ENCODE measurements around the gene STK32A. TPM values are rescaled to one million over a fixed set of nuclear protein-coding genes. Genes with fewer than 3 reads are reported as not detected.

Gene STK32A
- total and polyA plus RNA-seq, 4 experiments from 2014 or later: not detected

GRCh38 chr5:147391781-147392180 is 157.0 kb downstream of the STK32A start:
- no peak overlapping the region for H3K27ac Mint-ChIP-seq
- peaks cover 0 to 2% (median 0%) of the 10 kb centered on the region in 8 donors for H3K9me3 Mint-ChIP-seq
- H3K36me3 ChIP-seq (ENCODE audit: insufficient read depth, low read length): no peaks in the 10 kb centered on the region
- ChIA-PET CTCF (ENCODE audit: partially characterized antibody) (no interaction called here), POLR2A (ENCODE audit: partially characterized antibody) (no interaction called here)
- DNase-seq: no peak
- H3K27me3 ChIP-seq (ENCODE audit: insufficient read depth, low read length): no peaks in the 10 kb centered on the region
- peaks cover 0 to 3% of the 10 kb centered on the region in 2 donors for H3K27me3 Mint-ChIP-seq
- no peaks in the 10 kb centered on the region for H3K4me1 Mint-ChIP-seq
- no peaks in the 10 kb centered on the region for H3K9me3 ChIP-seq (ENCODE audit: control insufficient read depth in 1 of 2, low read length in 2 of 2)
- no peak overlapping the region for H3K27ac ChIP-seq (ENCODE audit: low read depth, low read length)
- intact Hi-C loops (cut with micrococcal nuclease): no loop called here
- no peak overlapping the region for H3K4me3 Mint-ChIP-seq
- H3K4me1 ChIP-seq (ENCODE audit: insufficient read depth, low read length): no peaks in the 10 kb centered on the region
- no peaks in the 10 kb centered on the region for H3K36me3 Mint-ChIP-seq
- no peak overlapping the region for H3K4me3 ChIP-seq (ENCODE audit: low read length in 2 of 2)

DNA sequence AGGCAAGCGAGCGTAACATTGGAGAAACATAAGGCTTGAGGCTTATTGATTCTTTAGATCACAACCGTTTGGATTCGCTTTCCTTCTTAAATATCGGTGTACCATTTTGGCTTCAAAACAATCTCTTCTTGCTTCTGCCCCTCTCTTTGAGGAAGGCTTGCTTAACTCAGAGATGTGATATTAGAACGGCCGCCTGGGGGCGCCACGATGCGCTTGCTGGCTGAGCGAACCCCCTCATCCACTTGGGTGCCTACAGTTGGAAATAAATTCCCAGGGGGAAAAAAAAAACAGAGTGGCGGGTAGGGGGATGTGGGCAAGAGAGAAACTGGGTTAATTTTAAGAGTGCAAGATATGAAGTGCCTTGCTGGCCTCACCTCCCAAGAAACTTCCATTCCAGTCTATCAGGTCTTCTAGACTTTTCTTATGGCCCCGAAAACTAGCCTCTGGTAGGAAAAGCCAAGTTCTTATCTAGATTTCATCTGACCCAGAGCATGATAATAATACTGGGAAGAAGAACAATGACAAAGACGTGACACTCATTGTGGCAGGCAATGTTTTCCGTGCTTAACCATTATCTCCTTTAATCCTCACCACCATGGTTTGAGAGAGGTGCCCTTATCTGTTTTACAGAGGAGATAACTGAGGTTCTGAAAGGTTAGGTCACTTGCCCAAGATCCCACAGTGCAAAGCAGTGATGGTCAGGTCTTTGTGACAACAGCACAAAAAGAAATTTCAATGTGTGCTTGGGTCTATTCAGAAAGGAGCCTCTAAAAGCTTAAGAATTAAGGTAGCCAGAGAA is 159.2 kb downstream of the STK32A start:
- intact Hi-C loops (cut with micrococcal nuclease): no loop called here
- H3K27ac Mint-ChIP-seq: no peak overlapping the region
- H3K4me3 Mint-ChIP-seq: no peak overlapping the region
- CTCF ChIA-PET (ENCODE audit: partially characterized antibody): interaction anchor here (1.0 kb wide), 1 partner anchor 8 kb away, joined by 3 read pairs; no protein-coding TSS in a partner anchor
- H3K9me3 ChIP-seq (ENCODE audit: control insufficient read depth in 1 of 2, low read length in 2 of 2): no peaks in the 10 kb centered on the region
- H3K36me3 ChIP-seq (ENCODE audit: insufficient read depth, low read length): no peaks in the 10 kb centered on the region
- H3K9me3 Mint-ChIP-seq: peaks cover 0 to 2% (median 0%) of the 10 kb centered on the region in 8 donors
- H3K4me1 Mint-ChIP-seq: no peaks in the 10 kb centered on the region
- no peaks in the 10 kb centered on the region for H3K4me1 ChIP-seq (ENCODE audit: insufficient read depth, low read length)
- H3K27me3 ChIP-seq (ENCODE audit: insufficient read depth, low read length): no peaks in the 10 kb centered on the region
- H3K27ac ChIP-seq (ENCODE audit: low read depth, low read length): no peak overlapping the region
- H3K36me3 Mint-ChIP-seq: no peaks in the 10 kb centered on the region
- peaks cover 0 to 3% of the 10 kb centered on the region in 2 donors for H3K27me3 Mint-ChIP-seq
- DNase-seq: no peak
- POLR2A ChIA-PET (ENCODE audit: partially characterized antibody): no interaction called here
- no peak overlapping the region for H3K4me3 ChIP-seq (ENCODE audit: low read length in 2 of 2)

- no peaks in the 10 kb centered on the region for H3K9me3 ChIP-seq (ENCODE audit: control insufficient read depth in 1 of 2, low read length in 2 of 2)
- ChIA-PET POLR2A (ENCODE audit: partially characterized antibody) (no interaction called here), CTCF (ENCODE audit: partially characterized antibody) (no interaction called here)
- Mint-ChIP-seq H3K4me3 (no peak overlapping the region), H3K27me3 (peaks cover 0 to 3% of the 10 kb centered on the region in 2 donors), H3K4me1 (no peaks in the 10 kb centered on the region), H3K9me3 (peaks cover 0 to 2% (median 0%) of the 10 kb centered on the region in 8 donors), H3K36me3 (no peaks in the 10 kb centered on the region), H3K27ac (no peak overlapping the region)
- no peak for DNase-seq
- no peak overlapping the region for H3K4me3 ChIP-seq (ENCODE audit: low read length in 2 of 2)
- intact Hi-C loops (cut with micrococcal nuclease): no loop called here
- H3K27ac ChIP-seq (ENCODE audit: low read depth, low read length): no peak overlapping the region
- H3K36me3 ChIP-seq (ENCODE audit: insufficient read depth, low read length): no peaks in the 10 kb centered on the region
- no peaks in the 10 kb centered on the region for H3K4me1 ChIP-seq (ENCODE audit: insufficient read depth, low read length)
- no peaks in the 10 kb centered on the region for H3K27me3 ChIP-seq (ENCODE audit: insufficient read depth, low read length)
Observed at GRCh38 chr5:147396070-147396823, 161.4 kb downstream of the STK32A start.

GRCh38 chr5:147397616-147398015 is 162.8 kb downstream of the STK32A start:
- Histone ChIP-seq H3K27me3 (ENCODE audit: insufficient read depth, low read length) (no peaks in the 10 kb centered on the region), H3K4me1 (ENCODE audit: insufficient read depth, low read length) (no peaks in the 10 kb centered on the region), H3K9me3 (ENCODE audit: control insufficient read depth in 1 of 2, low read length in 2 of 2) (no peaks in the 10 kb centered on the region), H3K36me3 (ENCODE audit: insufficient read depth, low read length) (no peaks in the 10 kb centered on the region), H3K27ac (ENCODE audit: low read depth, low read length) (no peak overlapping the region), H3K4me3 (ENCODE audit: low read length in 2 of 2) (no peak overlapping the region)
- no peaks in the 10 kb centered on the region for H3K4me1 Mint-ChIP-seq
- no peak for DNase-seq
- ChIA-PET CTCF (ENCODE audit: partially characterized antibody) (no interaction called here), POLR2A (ENCODE audit: partially characterized antibody) (no interaction called here)
- intact Hi-C loops (cut with micrococcal nuclease): no loop called here
- H3K36me3 Mint-ChIP-seq: no peaks in the 10 kb centered on the region
- peaks cover 0 to 2% (median 0%) of the 10 kb centered on the region in 8 donors for H3K9me3 Mint-ChIP-seq
- H3K27me3 Mint-ChIP-seq: peaks cover 0 to 3% of the 10 kb centered on the region in 2 donors
- H3K4me3 Mint-ChIP-seq: no peak overlapping the region
- no peak overlapping the region for H3K27ac Mint-ChIP-seq

GRCh38 chr5:147398860-147399259 is 164.0 kb downstream of the STK32A start:
- H3K4me3 ChIP-seq (ENCODE audit: low read length in 2 of 2): no peak overlapping the region
- no peaks in the 10 kb centered on the region for H3K36me3 ChIP-seq (ENCODE audit: insufficient read depth, low read length)
- Mint-ChIP-seq H3K4me1 (no peaks in the 10 kb centered on the region), H3K9me3 (peaks cover 0 to 2% (median 0%) of the 10 kb centered on the region in 8 donors), H3K36me3 (no peaks in the 10 kb centered on the region), H3K4me3 (no peak overlapping the region), H3K27me3 (peaks cover 0 to 3% of the 10 kb centered on the region in 2 donors), H3K27ac (no peak overlapping the region)
- ChIA-PET CTCF (ENCODE audit: partially characterized antibody) (no interaction called here), POLR2A (ENCODE audit: partially characterized antibody) (no interaction called here)
- H3K27me3 ChIP-seq (ENCODE audit: insufficient read depth, low read length): no peaks in the 10 kb centered on the region
- no peaks in the 10 kb centered on the region for H3K4me1 ChIP-seq (ENCODE audit: insufficient read depth, low read length)
- H3K27ac ChIP-seq (ENCODE audit: low read depth, low read length): no peak overlapping the region
- no peak for DNase-seq
- intact Hi-C loops (cut with micrococcal nuclease): no loop called here
- H3K9me3 ChIP-seq (ENCODE audit: control insufficient read depth in 1 of 2, low read length in 2 of 2): no peaks in the 10 kb centered on the region

GRCh38 chr5:147400126-147400809 is 165.4 kb downstream of the STK32A start:
- Histone ChIP-seq H3K4me1 (ENCODE audit: insufficient read depth, low read length) (no peaks in the 10 kb centered on the region), H3K4me3 (ENCODE audit: low read length in 2 of 2) (no peak overlapping the region), H3K27me3 (ENCODE audit: insufficient read depth, low read length) (no peaks in the 10 kb centered on the region), H3K9me3 (ENCODE audit: control insufficient read depth in 1 of 2, low read length in 2 of 2) (no peaks in the 10 kb centered on the region), H3K27ac (ENCODE audit: low read depth, low read length) (no peak overlapping the region), H3K36me3 (ENCODE audit: insufficient read depth, low read length) (no peaks in the 10 kb centered on the region)
- DNase-seq: no peak
- peaks cover 0 to 3% of the 10 kb centered on the region in 2 donors for H3K27me3 Mint-ChIP-seq
- no peaks in the 10 kb centered on the region for H3K9me3 Mint-ChIP-seq
- H3K4me1 Mint-ChIP-seq: no peaks in the 10 kb centered on the region
- H3K36me3 Mint-ChIP-seq: no peaks in the 10 kb centered on the region
- CTCF ChIA-PET (ENCODE audit: partially characterized antibody): no interaction called here
- intact Hi-C loops (cut with micrococcal nuclease): no loop called here
- no peak overlapping the region for H3K27ac Mint-ChIP-seq
- POLR2A ChIA-PET (ENCODE audit: partially characterized antibody): no interaction called here
- no peak overlapping the region for H3K4me3 Mint-ChIP-seq

DNA sequence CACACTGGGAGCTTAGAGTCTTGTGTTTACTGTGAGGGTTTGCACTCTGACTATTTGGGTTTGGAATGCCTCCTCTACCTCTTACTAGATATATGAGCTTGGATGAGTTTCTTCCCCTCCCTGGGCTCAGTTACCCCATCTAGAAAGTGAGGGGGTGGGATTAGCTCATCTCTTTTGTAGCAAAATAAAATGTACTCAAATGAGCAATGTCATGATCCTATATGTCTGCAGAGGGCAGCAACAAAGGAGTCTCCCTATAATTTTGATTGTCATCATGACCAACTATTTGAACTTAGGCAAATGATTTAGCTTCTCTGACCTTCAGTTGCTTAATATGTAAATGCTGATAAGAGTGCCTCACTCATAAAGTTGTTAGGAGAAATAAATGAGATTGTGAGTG is 166.1 kb downstream of the STK32A start:
- no peaks in the 10 kb centered on the region for H3K9me3 Mint-ChIP-seq
- H3K27ac Mint-ChIP-seq: no peak overlapping the region
- H3K36me3 Mint-ChIP-seq: no peaks in the 10 kb centered on the region
- ChIA-PET POLR2A (ENCODE audit: partially characterized antibody) (interaction anchor here (0.9 kb wide), 1 partner anchor 46 kb away, joined by 3 read pairs; no protein-coding TSS in a partner anchor), CTCF (ENCODE audit: partially characterized antibody) (no interaction called here)
- Histone ChIP-seq H3K27me3 (ENCODE audit: insufficient read depth, low read length) (no peaks in the 10 kb centered on the region), H3K27ac (ENCODE audit: low read depth, low read length) (no peak overlapping the region), H3K4me3 (ENCODE audit: low read length in 2 of 2) (no peak overlapping the region), H3K4me1 (ENCODE audit: insufficient read depth, low read length) (no peaks in the 10 kb centered on the region), H3K36me3 (ENCODE audit: insufficient read depth, low read length) (no peaks in the 10 kb centered on the region), H3K9me3 (ENCODE audit: control insufficient read depth in 1 of 2, low read length in 2 of 2) (no peaks in the 10 kb centered on the region)
- intact Hi-C loops (cut with micrococcal nuclease): no loop called here
- peaks cover 0 to under 1% of the 10 kb centered on the region in 2 donors for H3K27me3 Mint-ChIP-seq
- no peaks in the 10 kb centered on the region for H3K4me1 Mint-ChIP-seq
- no peak overlapping the region for H3K4me3 Mint-ChIP-seq
- no peak for DNase-seq
